Measurements from ENCODE around the gene SH3RF1.
"Not testable (repeated sequence)": the region's sequence is repeated elsewhere in the genome, so short reads cannot be mapped to it uniquely, and the experiment has no call there.

Gene SH3RF1

GRCh38 chr4:169200361-169201030 is 70.3 kb downstream of the SH3RF1 start:
- no peak for DNase-seq (ENCODE audit: low spot score)

GRCh38 chr4:169199184-169199583 is 71.6 kb downstream of the SH3RF1 start:
- no peak for DNase-seq (ENCODE audit: low spot score)

GRCh38 chr4:169198167-169198566 is 72.6 kb downstream of the SH3RF1 start:
- no peak for DNase-seq (ENCODE audit: low spot score)

GRCh38 chr4:169197206-169197605 is 73.5 kb downstream of the SH3RF1 start:
- DNase-seq (ENCODE audit: low spot score) = not testable (repeated sequence)

GRCh38 chr4:169195032-169195431 is 75.7 kb downstream of the SH3RF1 start:
- DNase-seq (ENCODE audit: low spot score) = no peak

- DNase-seq (ENCODE audit: low spot score) = not testable (repeated sequence)
These were observed 80.8 kb downstream of the SH3RF1 start for GRCh38 chr4:169189968-169190367.

GRCh38 chr4:169189372-169189771 is 81.4 kb downstream of the SH3RF1 start:
- DNase-seq (ENCODE audit: low spot score) = no peak

- DNase-seq (ENCODE audit: low spot score) = no peak
These were observed 82.6 kb downstream of the SH3RF1 start for GRCh38 chr4:169188204-169188603.

GRCh38 chr4:169185133-169185956 is 85.4 kb downstream of the SH3RF1 start:
- DNase-seq (ENCODE audit: low spot score) = no peak

- no peak for DNase-seq (ENCODE audit: low spot score)
These were observed 86.1 kb downstream of the SH3RF1 start for GRCh38 chr4:169184686-169185085.

GRCh38 chr4:169184236-169184635 is 86.5 kb downstream of the SH3RF1 start:
- DNase-seq (ENCODE audit: low spot score) = no peak

- no peak for DNase-seq (ENCODE audit: low spot score)
These were observed 87.2 kb downstream of the SH3RF1 start for GRCh38 chr4:169183581-169183980.

- DNase-seq (ENCODE audit: low spot score) = peak; percentile 43
These were observed 90.9 kb downstream of the SH3RF1 start for GRCh38 chr4:169179609-169180521.

- not testable (repeated sequence) for DNase-seq (ENCODE audit: low spot score)
These were observed 92.7 kb downstream of the SH3RF1 start for GRCh38 chr4:169178092-169178491.

GRCh38 chr4:169175476-169175875 is 95.3 kb downstream of the SH3RF1 start:
- DNase-seq (ENCODE audit: low spot score) = no peak

GRCh38 chr4:169175035-169175434 is 95.7 kb downstream of the SH3RF1 start:
- no peak for DNase-seq (ENCODE audit: low spot score)

- DNase-seq (ENCODE audit: low spot score) = no peak
These were observed 96.5 kb downstream of the SH3RF1 start for GRCh38 chr4:169174247-169174646.

GRCh38 chr4:169167957-169168858 is 102.5 kb downstream of the SH3RF1 start:
- no peak for DNase-seq (ENCODE audit: low spot score)

GRCh38 chr4:169164669-169165415 is 105.9 kb downstream of the SH3RF1 start:
- DNase-seq (ENCODE audit: low spot score) = no peak

- no peak for DNase-seq (ENCODE audit: low spot score)
These were observed 106.6 kb downstream of the SH3RF1 start for GRCh38 chr4:169163947-169164668.

All from pons (tissue), 1 donor.